Gastrocnemius medialis (tissue), 4 donors: ENCODE measurements around the gene RASA3. TPM values are rescaled to one million over a fixed set of nuclear protein-coding genes. Genes with fewer than 3 reads are reported as not detected.

Experiments used
- ATAC-seq, 2 donors: fragments of 150-250 bp; one replicate each; pipeline ENCODE4 v1.9.1; 2016
- DNase-seq, 2 donors: peaks; one replicate each; pipeline ENCODE4 v3.0.0-alpha.2; 2019
- H3K27ac ChIP-seq, 4 donors: fragments of 200-600 bp; sonication (generic); 1 replicate in 1 of 4; 2 replicates in 3 of 4; pipeline ENCODE4 v1.5.1; 2016 to 2018; ENCODE audit warnings: mild to moderate bottlenecking in 2 of 4, moderate library complexity in 1 of 4
- H3K27me3 ChIP-seq, 3 donors: fragments of 200-600 bp; sonication (generic) in 2 of 3; 1 replicate in 1 of 3; 2 replicates in 2 of 3; pipeline versions ENCODE4 v1.5.1 to v1.6.0; 2016 to 2019; ENCODE audit warnings: mild to moderate bottlenecking in 1 of 3, moderate library complexity in 1 of 3
- H3K36me3 ChIP-seq, 2 donors: fragments of 200-600 bp; sonication (generic) in 1 of 2; one replicate each; pipeline ENCODE4 v1.5.1; 2017 to 2018
- H3K4me1 ChIP-seq, 2 donors: fragments of 200-600 bp; sonication (generic) in 1 of 2; one replicate each; pipeline ENCODE4 v1.5.1; 2016 to 2017; ENCODE audit warnings: mild to moderate bottlenecking in 2 of 2
- H3K4me3 ChIP-seq, 4 donors: fragments of 200-600 bp; sonication (generic) in 3 of 4; 1 replicate in 1 of 4; 2 replicates in 3 of 4; pipeline ENCODE4 v1.5.1; 2016 to 2019; ENCODE audit warnings: mild to moderate bottlenecking in 2 of 4
- H3K9me3 ChIP-seq, 3 donors: fragments of 200-600 bp; sonication (generic) in 2 of 3; 1 replicate in 1 of 3; 2 replicates in 2 of 3; pipeline ENCODE4 v1.5.1; 2016 to 2019
- CTCF ChIP-seq, 5 experiments: fragments of 450-650 bp in 3 of 5; fragments of 200-600 bp in 2 of 5; sonication (generic) in 2 of 5; IDR thresholded peaks in 4 of 5; conservative IDR thresholded peaks in 1 of 5; 1 replicate in 4 of 5; 2 replicates in 1 of 5; pipeline ENCODE4 v1.5.1; 2016 to 2019; ENCODE audit warnings: antibody characterized with exemption in 5 of 5, mild to moderate bottlenecking in 3 of 5, moderate library complexity in 3 of 5
- POLR2A ChIP-seq, 2 donors: fragments of 450-650 bp; IDR thresholded peaks; one replicate each; pipeline ENCODE4 v1.6.1; 2017; ENCODE audit warnings: antibody characterized with exemption in 2 of 2, mild to moderate bottlenecking in 2 of 2, moderate library complexity in 2 of 2
- in situ Hi-C, 4 donors: fragments of 200-750 bp; cut with MboI; loops; one replicate each; pipeline versions ENCODE4 v1.15.0 to v1.8.0; 2017; ENCODE audit warnings: low sequenced_read_pairs in 4 of 4
- intact Hi-C: fragments of 100-400 bp; cut with DNase I; formaldehyde crosslinking; loops from one replicate; pipeline ENCODE4 v1.15.1; 2023; ENCODE audit warnings: low total_unique reads
- total RNA-seq, 4 donors: library from RNA; depleted of rRNA; stranded (reverse); fragments of >200 nt; gene quantifications; one replicate each; pipeline versions ENCODE4 v1.1.0 to v1.2.3, GENCODE V29; 2016

The RASA3 gene
- total RNA-seq, 4 donors from 2014 or later, result 3.4 to 22.2 (median 10.8) TPM

GRCh38 chr13:113969311-113969972 is 163.0 kb downstream of the RASA3 start:
- ATAC-seq (no peak), DNase-seq (no peak)
- TF ChIP-seq POLR2A (IDR thresholded peaks at IDR 0.05), result no peak
- no peak for TF ChIP-seq CTCF (IDR thresholded peaks at IDR 0.05 in 4 of 5, conservative IDR thresholded peaks at IDR 0.05 in 1 of 5)
- in situ Hi-C loops, result no loop called here
- Histone ChIP-seq H3K27me3 (no peaks in the 10 kb centered on the region), H3K27ac (no peak overlapping the region), H3K4me3 (no peak overlapping the region), H3K4me1 (peaks cover 14 to 17% of the 10 kb centered on the region in 2 donors), H3K9me3 (no peaks in the 10 kb centered on the region), H3K36me3 (no peaks in the 10 kb centered on the region)
- intact Hi-C loops, result no loop called here

GRCh38 chr13:113968463-113969310 is 163.7 kb downstream of the RASA3 start:
- no peaks in the 10 kb centered on the region for H3K9me3 ChIP-seq
- no peaks in the 10 kb centered on the region for H3K27me3 ChIP-seq
- DNase-seq, result no peak
- H3K4me3 ChIP-seq, result no peak overlapping the region
- H3K36me3 ChIP-seq, result no peaks in the 10 kb centered on the region
- intact Hi-C loops, result no loop called here
- TF ChIP-seq POLR2A (IDR thresholded peaks at IDR 0.05) (no peak), CTCF (IDR thresholded peaks at IDR 0.05 in 4 of 5, conservative IDR thresholded peaks at IDR 0.05 in 1 of 5) (no peak)
- in situ Hi-C loops, result no loop called here
- H3K4me1 ChIP-seq, result peaks cover 14 to 17% of the 10 kb centered on the region in 2 donors
- no peak overlapping the region for H3K27ac ChIP-seq
- no peak for ATAC-seq

- Histone ChIP-seq H3K27ac (no peak overlapping the region), H3K36me3 (no peaks in the 10 kb centered on the region), H3K27me3 (no peaks in the 10 kb centered on the region), H3K4me3 (no peak overlapping the region), H3K9me3 (no peaks in the 10 kb centered on the region), H3K4me1 (peaks cover 14 to 17% of the 10 kb centered on the region in 2 donors)
- in situ Hi-C loops, result no loop called here
- no peak for ATAC-seq
- TF ChIP-seq POLR2A (IDR thresholded peaks at IDR 0.05), result no peak
- no peak for TF ChIP-seq CTCF (IDR thresholded peaks at IDR 0.05 in 4 of 5, conservative IDR thresholded peaks at IDR 0.05 in 1 of 5)
- DNase-seq, result no peak
- intact Hi-C loops, result no loop called here
Observed at GRCh38 chr13:113967729-113968462, 164.5 kb downstream of the RASA3 start.

GRCh38 chr13:113967206-113967720 is 165.2 kb downstream of the RASA3 start:
- Histone ChIP-seq H3K4me1 (peaks cover 14 to 17% of the 10 kb centered on the region in 2 donors), H3K36me3 (no peaks in the 10 kb centered on the region), H3K27me3 (no peaks in the 10 kb centered on the region), H3K4me3 (no peak overlapping the region), H3K9me3 (no peaks in the 10 kb centered on the region), H3K27ac (no peak overlapping the region)
- intact Hi-C loops (no loop called here), in situ Hi-C loops (no loop called here)
- no peak for DNase-seq
- ATAC-seq, result no peak
- TF ChIP-seq POLR2A (IDR thresholded peaks at IDR 0.05), result no peak
- no peak for TF ChIP-seq CTCF (IDR thresholded peaks at IDR 0.05 in 4 of 5, conservative IDR thresholded peaks at IDR 0.05 in 1 of 5)
